ENCODE results near the gene CTLA4.

The CTLA4 gene

GRCh38 chr2:203855274-203855673 is 12.3 kb upstream of the CTLA4 start:
- no peak overlapping the region for H3K27ac ChIP-seq
- TF ChIP-seq CTCF (IDR thresholded peaks at IDR 0.05) = no peak
- TF ChIP-seq ZFX (IDR thresholded peaks at IDR 0.05; ENCODE audit: borderline replicate concordance) = no peak

GRCh38 chr2:203857656-203858055 is 9.9 kb upstream of the CTLA4 start:
- no peak overlapping the region for H3K27ac ChIP-seq
- TF ChIP-seq ZFX (IDR thresholded peaks at IDR 0.05; ENCODE audit: borderline replicate concordance) (no peak), CTCF (IDR thresholded peaks at IDR 0.05) (no peak)

- TF ChIP-seq ZFX (IDR thresholded peaks at IDR 0.05; ENCODE audit: borderline replicate concordance) = no peak
- peak; percentile 31; the same call in 1 of the 2 replicates for TF ChIP-seq CTCF (IDR thresholded peaks at IDR 0.05)
- no peak overlapping the region for H3K27ac ChIP-seq
Measured at GRCh38 chr2:203858176-203858575, 9.4 kb upstream of the CTLA4 start.

- TF ChIP-seq CTCF (IDR thresholded peaks at IDR 0.05) (no peak), ZFX (IDR thresholded peaks at IDR 0.05; ENCODE audit: borderline replicate concordance) (no peak)
- H3K27ac ChIP-seq = no peak overlapping the region
Measured at GRCh38 chr2:203859030-203859789, 8.4 kb upstream of the CTLA4 start.

GRCh38 chr2:203861197-203861596 is 6.4 kb upstream of the CTLA4 start:
- TF ChIP-seq CTCF (IDR thresholded peaks at IDR 0.05) (no peak), ZFX (IDR thresholded peaks at IDR 0.05; ENCODE audit: borderline replicate concordance) (no peak)

GRCh38 chr2:203861607-203862006 is 6.0 kb upstream of the CTLA4 start:
- no peak for TF ChIP-seq CTCF (IDR thresholded peaks at IDR 0.05)
- no peak for TF ChIP-seq ZFX (IDR thresholded peaks at IDR 0.05; ENCODE audit: borderline replicate concordance)
- no peak overlapping the region for H3K27ac ChIP-seq

More at GRCh38 chr2:203861197-203861596, 6.4 kb upstream of the CTLA4 start:
- H3K27ac ChIP-seq = no peak overlapping the region

GRCh38 chr2:203869223-203870042 is 1.9 kb downstream of the CTLA4 start:
- no peak overlapping the region for H3K27ac ChIP-seq
- TF ChIP-seq CTCF (IDR thresholded peaks at IDR 0.05) (no peak), ZFX (IDR thresholded peaks at IDR 0.05; ENCODE audit: borderline replicate concordance) (no peak)
